A549 treated with CpdA at 1 μM for 4 hours (cell line): ENCODE data around the gene AMH. TPM values are rescaled to one million over a fixed set of nuclear protein-coding genes. Genes with fewer than 3 reads are reported as not detected.

Source experiments
- total RNA-seq: library from RNA; stranded (reverse); fragments of 200-300 nt; extraction: Qiagen RNA extraction; gene quantifications from 5 replicates; pipeline ENCODE4 v1.2.3, GENCODE V29; 2022; ENCODE audit warnings: low read depth

Gene AMH
- total RNA-seq: 10.6 to 22.6 TPM (median 18.9 TPM) in 5 replicates

DNA sequence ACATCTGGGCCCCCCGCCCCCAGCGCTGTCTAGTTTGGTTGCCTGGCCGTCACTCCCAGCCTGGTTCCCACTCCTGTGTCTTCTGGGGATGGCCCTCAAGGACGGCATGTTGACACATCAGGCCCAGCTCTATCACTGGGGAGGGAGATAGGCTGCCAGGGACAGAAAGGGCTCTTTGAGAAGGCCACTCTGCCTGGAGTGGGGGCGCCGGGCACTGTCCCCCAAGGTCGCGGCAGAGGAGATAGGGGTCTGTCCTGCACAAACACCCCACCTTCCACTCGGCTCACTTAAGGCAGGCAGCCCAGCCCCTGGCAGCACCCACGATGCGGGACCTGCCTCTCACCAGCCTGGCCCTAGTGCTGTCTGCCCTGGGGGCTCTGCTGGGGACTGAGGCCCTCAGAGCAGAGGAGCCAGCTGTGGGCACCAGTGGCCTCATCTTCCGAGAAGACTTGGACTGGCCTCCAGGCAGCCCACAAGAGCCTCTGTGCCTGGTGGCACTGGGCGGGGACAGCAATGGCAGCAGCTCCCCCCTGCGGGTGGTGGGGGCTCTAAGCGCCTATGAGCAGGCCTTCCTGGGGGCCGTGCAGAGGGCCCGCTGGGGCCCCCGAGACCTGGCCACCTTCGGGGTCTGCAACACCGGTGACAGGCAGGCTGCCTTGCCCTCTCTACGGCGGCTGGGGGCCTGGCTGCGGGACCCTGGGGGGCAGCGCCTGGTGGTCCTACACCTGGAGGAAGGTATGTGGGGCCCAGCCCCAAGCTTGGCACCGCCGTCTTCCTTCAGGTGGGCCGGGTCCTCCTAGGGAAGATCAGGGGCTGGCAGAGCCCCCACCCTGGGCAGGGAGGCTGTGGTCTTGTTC is at the start of gene AMH:
Gene AMH, plus strand, starts transcription at position 314 of the 857 bp plus-strand sequence. Its CDS starts 10 bp downstream, at position 324.

DNA sequence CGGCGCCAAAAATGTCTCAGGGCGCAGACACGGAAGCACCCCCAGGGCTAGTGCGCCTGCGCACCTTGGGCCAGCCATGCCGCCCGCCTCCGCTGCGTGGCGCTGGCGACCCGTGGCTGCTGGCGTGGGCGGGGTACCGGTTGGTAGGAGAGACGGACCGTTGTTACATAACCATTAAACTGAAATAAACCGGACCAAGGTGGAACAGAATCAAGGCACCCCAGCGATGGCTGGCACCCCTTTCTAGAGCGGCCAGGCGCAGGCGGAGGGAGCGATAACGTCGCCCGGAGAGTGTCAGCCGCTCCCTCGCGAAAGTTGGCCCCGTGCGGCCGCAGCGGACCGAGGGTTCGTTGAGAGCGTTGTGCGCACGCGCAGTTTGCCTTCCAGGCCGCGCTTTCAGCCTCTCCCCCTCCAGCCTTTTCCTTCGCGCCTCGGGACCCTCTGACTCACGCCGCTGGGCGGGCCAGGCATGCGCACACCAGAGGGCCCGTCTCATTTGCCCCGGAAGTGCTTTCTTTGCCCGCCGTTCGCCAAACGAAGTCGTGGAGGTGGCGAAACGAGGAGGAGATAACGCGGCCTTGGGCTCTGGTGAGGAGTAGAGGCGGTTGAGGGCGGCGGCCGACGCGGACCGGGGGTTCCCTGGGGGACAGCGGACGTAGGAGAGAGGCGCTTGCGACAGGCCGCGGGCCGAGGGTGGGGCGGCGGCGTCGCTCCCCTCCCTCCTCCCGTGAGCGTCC is 12.6 kb upstream of the AMH start, which contains the start of the genes PLEKHJ1 and SF3A2:
Gene PLEKHJ1, minus strand, starts transcription at position 16 of the 737 bp plus-strand sequence. CDS start 81 bp downstream, outside the sequence.
Gene SF3A2, plus strand, starts transcription at position 511 of the 737 bp plus-strand sequence. CDS start 6,595 bp downstream, outside the sequence.

DNA sequence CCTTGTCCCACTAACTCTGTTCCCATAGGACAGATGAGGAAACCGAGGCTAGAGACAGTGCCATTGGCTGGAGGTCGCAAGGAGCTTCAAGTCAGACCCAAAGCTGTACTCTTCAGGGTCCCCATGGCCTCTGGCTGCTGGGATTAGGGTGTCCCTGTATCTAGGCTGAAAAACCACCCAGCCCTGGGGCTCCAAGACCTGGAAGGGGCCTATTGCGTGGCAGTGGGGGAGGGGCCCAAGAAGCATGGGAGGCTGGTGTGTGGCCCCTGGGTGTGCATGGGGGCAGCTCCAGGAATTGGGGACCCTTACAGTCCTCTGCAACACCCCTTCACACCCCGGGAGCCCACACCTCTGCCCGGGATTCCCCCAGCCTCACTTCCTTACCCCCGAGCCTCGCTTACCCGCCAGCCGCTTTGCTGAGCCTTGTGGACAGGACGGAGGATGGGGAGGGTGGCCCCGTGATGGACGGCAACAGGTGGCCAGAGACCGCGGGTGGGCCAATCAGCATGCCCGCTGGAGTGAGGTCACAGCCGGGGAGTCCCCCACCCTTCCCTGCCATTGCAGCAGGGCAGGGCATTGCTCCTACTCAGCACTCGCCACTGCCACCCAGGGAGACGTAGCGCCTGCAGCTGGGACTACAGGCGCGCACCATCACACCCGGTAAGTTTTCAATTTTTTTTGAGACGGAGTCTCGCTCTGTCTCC is 7.0 kb downstream of the AMH start, which contains the start of gene JSRP1:
Gene JSRP1, minus strand, starts transcription at position 436 of the 704 bp plus-strand sequence. CDS start 1,103 bp downstream, outside the sequence.

DNA sequence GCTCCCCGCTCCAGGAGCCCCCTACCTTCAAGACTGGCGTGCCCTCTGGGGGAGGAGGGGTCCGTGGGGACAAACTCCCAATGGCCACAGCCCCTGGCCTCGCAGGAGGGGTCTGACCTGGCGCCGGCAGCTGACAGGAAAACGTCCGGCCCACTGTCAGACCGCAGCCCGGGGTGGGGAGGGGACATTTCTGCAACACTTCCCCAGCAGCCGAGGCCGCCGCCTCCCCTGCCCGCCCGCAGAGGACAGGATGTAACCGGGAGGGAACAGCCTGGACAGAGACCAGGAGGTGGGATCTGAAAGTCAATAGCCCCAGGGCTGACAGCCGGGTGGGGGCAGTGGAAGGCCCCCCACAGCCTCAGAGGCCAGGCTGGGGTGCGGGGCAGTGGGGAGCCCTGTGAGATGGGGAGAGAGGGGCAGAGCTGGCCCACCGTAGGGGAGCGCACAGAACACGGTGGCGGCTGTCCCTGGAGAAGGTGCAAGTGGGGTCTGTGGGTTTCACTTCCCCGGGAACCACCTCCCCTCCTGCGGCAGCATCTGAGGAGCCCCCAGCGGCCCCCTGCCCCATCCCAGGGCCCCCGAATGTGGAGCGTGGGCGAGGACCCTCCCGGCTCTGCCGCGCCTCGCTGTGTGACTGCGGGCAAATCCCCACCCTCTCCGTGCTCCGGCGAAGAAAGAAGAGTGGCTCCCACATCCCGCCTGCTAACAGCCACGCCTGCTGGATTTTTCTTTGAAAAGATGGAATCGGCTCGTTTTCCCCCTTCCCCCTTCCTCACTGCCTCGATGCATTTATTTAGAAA is 33.1 kb downstream of the AMH start, which contains the start of gene PEAK3:
Gene PEAK3, minus strand, starts transcription at position 114 of the 800 bp plus-strand sequence. CDS start 1,244 bp downstream, outside the sequence.

Other genes starting within 250 kb of the AMH start
- gene BTBD2, start 233.6 kb upstream of the AMH start, total RNA-seq: 28.5 to 46.5 TPM (median 39.4 TPM) in 5 replicates
- gene MKNK2, start 198.1 kb upstream of the AMH start, total RNA-seq: 27.2 to 56.0 TPM (median 48.2 TPM) in 5 replicates
- 10.5 to 11.7 TPM (median 10.7 TPM) in 5 replicates for gene MOB3A, start 153.0 kb upstream of the AMH start, total RNA-seq
- gene IZUMO4, start 152.4 kb upstream of the AMH start, total RNA-seq: 0.46 to 0.97 TPM (median 0.55 TPM) in 5 replicates
- gene AP3D1, start 97.8 kb upstream of the AMH start, total RNA-seq: 65.1 to 87.0 TPM (median 85.0 TPM) in 5 replicates
- gene DOT1L, start 85.4 kb upstream of the AMH start, total RNA-seq: 11.9 to 18.4 TPM (median 16.2 TPM) in 5 replicates
- 36.6 to 53.7 TPM (median 50.9 TPM) in 5 replicates for gene PLEKHJ1, start 13.0 kb upstream of the AMH start, total RNA-seq
- gene SF3A2, start 12.5 kb upstream of the AMH start, total RNA-seq: 64.6 to 77.1 TPM (median 71.0 TPM) in 5 replicates
- 0.79 to 1.2 TPM (median 0.89 TPM) in 5 replicates for gene JSRP1, start 7.1 kb downstream of the AMH start, total RNA-seq
- not detected in 5 replicates for gene PEAK3, start 32.9 kb downstream of the AMH start, total RNA-seq
- gene LINGO3, start 58.8 kb downstream of the AMH start, total RNA-seq: 0.03 TPM in 1 of 5 replicates, not detected in the others
- 138 to 162 TPM (median 144 TPM) in 5 replicates for gene LSM7, start 79.3 kb downstream of the AMH start, total RNA-seq
- 16.3 to 26.0 TPM (median 17.3 TPM) in 5 replicates for gene SPPL2B, start 79.4 kb downstream of the AMH start, total RNA-seq
- gene TMPRSS9, start 110.9 kb downstream of the AMH start, total RNA-seq: 0.03 TPM in 1 of 5 replicates, not detected in the others
- gene TIMM13, start 178.3 kb downstream of the AMH start, total RNA-seq: 57.0 to 133 TPM (median 115 TPM) in 5 replicates
- gene LMNB2, start 207.6 kb downstream of the AMH start, total RNA-seq: 62.1 to 87.2 TPM (median 79.9 TPM) in 5 replicates
- 31.1 to 38.6 TPM (median 37.1 TPM) in 5 replicates for gene GADD45B, start 226.8 kb downstream of the AMH start, total RNA-seq